ENCODE measurements around the gene GRIFIN.

DNA sequence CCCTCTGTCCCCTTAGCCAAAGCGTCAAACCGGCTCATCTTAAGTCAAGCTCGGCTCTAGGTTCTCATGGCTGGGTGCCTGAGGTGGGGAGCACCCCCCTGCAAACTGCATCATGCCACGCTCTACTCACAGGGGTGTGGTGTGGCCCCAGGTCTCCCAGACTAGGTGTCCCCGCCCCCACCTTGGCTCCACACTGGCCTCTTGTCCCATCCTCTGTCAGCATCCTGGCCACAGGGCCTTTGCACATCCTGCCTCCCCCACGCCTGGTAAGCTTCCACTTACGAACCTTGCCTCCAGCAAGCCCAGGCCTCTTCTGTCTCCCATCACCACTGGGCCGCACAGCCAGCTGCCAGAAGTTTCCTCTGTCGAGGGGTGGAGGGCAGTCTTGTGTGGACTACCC, 20.2 kb upstream of the GRIFIN start:
- no peak for TF ChIP-seq YY1 (IDR thresholded peaks at IDR 0.05; ENCODE audit: insufficient read depth, insufficient read length)
- TF ChIP-seq SUZ12 (IDR thresholded peaks at IDR 0.05; ENCODE audit: extremely low read depth, insufficient read depth, insufficient read length) = no peak
- no peak for TF ChIP-seq ZNF274 (IDR thresholded peaks at IDR 0.05; ENCODE audit: low read depth, low read length)

All from NT2/D1 (cell line).